T-helper 22 cell (primary cell): ENCODE measurements around the gene ACTN2.
A peak's percentile ranks its signal among the peaks of the same experiment; 100 is the strongest.

Experiments used
- DNase-seq: peaks from one replicate; pipeline ENCODE4 v3.0.0-alpha.2; 2020; ENCODE audit warnings: low read depth

ACTN2 gene

DNA sequence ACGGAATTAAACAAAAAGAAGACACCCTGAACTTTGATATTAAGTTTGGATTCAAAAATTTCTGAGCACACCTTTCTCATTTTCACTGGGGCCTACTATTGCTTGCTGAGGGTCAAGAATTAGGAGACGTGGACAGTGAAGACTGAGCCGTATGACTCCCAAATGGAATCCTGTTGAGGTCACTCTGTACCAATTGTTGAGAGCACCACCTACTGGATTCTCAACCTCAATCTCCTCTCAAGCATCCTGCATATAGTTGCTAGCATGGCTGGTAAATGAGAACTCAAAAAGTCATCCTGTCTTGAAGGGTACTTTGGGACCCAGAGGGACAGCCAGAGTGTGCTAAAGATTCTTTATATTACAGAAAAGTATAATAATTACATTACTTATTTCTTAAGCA is 88.6 kb downstream of the ACTN2 start:
- DNase-seq = no peak

DNA sequence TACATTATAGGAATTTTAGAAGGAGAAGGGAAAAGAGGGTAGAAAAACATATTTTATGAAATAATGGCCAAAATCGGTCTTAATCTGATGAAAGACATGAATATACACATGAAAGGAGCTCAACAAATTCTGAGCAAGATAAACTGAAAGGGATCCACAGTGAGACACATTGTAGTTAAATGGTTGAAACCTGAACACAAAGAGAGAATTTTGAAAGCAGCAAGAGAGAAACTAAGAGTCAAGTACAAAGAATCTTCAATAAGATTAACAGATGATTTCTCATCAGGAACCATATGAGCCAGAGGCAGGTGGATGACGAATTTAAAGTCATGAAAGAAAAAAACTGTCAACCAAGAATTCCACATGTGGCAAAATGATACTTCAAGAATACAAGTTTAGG is 93.0 kb downstream of the ACTN2 start:
- DNase-seq = no peak

DNA sequence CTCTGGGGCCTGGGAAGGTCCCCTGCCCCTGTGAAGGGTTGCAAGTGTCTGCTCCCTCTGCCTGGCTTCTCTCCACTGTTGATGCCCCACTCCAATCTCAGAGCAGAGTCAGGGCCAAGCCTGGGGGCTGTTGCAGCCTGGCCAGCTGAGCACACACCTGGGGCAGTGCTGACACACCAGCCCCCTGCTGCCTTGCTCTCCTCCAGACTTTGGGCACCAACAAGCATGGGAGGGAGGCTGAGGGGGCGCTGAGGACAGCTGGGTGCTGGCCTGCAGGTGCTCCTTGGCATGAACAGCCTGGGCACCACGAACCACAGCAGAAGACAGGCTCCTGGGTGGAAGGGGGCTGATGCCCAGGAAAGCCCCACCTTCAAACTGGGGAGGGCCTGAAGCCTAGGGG is 99.2 kb downstream of the ACTN2 start:
- no peak for DNase-seq

DNA sequence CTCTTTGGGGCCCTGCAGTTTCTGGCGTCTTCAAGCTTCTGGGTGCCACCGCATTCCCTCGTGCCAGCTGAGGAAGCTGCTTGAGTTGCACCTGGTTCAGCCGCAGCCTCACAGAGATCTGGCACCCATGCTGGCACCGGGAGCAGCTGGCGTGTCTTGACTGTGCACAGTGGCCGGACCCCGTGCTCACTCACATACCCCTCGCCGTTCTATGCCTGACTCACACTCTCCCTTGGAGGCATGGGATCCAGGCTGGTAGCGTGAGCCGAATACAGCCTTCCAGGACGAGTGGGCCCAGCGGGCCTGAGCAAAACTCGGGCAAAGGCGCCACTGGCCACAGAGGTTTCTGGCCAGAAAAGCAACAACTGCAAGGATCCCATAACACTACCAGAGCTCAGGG is 100.2 kb downstream of the ACTN2 start:
- DNase-seq = no peak

DNA sequence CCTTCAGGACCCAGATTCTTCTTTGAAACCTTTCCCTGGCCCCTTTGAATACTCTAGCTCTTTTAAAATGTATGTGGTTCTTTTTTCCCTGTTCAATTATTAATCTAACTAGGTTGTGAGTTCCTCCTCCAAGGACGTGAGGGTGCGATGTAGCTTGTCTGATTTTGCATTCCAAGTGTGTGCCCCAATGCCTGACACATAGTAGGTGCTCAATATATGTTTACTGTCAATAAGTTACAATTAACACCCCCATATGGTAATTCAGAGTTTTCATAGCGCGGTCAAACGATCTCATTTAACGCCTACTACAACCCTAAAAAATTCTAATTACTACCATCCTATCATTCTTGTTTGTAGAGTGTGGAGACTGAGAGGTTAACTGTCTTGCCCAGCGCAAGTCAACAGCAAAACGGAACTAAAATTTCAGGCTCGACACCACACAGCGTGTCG is 108.3 kb downstream of the ACTN2 start:
- no peak for DNase-seq

DNA sequence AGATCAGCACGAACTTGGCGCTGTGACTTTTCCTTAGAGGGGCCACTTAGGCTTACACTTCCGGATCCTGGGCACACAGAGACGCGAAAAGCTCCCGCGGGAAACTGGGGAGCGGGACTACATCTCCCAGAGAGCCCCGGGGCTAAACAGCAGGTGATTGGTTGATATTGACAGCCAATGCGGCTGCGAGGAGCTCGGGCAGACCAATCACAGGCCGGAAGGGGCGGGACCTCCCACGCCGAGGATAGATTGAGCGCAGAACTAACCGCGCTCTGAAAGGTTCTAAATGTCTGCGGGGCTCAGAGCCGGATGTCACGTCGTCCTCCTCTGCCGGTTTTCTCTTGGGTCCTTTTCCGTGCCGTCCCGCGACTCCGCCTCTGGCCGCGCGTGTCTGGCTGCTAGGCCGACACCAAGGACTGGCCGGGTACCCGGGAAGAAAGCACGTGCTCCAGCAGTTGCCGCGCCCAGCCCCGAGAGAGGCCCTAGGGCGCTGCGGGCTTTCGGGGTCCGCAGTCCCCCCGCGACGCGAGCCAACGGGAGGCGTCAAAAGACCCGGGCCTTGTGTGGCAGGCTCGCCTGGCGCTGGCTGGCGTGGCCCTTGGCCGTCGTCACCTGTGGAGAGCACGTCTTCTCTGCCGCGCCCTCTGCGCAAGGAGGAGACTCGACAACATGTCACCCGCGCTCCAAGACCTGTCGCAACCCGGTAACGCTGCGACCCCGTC is 108.9 kb downstream of the ACTN2 start, which contains the start of gene MTR:
Gene MTR, plus strand, starts transcription at position 258 of the 722 bp plus-strand sequence. Its CDS starts 412 bp downstream, at position 670.
- peak; percentile 92 for DNase-seq

DNA sequence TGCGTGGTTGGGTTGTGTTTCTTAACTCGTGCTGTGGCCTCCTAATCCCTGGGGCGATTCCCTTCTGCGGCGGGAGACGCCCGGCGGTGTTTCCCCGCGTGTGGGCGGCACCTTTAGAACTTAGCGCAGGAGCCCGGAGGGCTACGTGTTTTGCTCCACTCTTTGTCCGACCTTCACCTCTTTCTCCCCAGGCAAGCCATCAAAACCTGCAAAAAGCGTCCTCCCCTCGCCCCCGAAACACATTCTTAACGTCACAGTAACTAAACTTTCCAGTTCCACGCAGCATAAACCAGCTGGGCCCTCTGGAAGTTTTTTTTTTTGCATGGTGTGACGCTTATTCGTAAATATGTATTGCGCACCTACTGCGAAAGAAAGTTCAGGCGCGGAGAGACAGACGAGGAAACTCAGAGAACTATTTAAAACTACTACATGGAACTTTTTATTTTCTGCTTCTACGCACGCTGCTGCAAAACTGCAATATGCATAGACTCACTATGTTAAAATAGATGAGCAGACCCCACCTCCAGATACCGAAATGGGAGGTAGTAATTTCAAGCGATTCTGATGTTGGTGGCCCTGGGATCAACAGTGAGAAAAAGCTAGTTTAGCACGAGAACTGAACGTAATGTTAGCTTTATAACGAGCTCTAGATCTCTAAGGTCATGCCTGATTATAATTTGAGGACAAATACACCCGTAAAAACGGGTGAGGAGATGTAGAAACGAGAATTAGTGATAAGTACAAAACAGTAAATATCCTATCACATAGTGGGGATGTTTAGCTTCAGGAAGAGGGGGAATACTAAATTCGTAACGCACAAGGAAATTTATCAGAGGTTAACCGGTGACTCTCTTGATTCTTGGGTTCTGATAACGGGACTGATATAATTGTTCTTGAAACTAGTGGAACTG is 109.7 kb downstream of the ACTN2 start:
- no peak for DNase-seq

DNA sequence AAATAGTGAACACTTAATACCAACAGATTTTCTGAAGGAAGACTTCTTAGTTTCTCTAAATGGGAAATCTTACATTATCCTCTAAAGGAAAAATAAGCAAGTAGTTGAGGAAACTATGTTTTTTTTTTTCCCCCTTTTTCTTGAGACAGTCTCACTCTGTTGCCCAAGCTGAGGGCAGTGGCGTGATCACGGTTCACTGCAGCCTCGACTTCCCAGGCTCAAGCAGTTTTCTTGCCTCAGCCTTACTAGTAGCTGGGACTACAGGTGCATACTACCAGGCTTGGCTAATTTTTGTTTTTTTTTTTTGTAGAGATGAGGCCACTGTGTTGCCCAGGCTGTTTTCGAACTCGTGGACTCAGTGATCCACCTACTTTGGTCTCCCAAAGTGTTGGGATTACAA is 112.7 kb downstream of the ACTN2 start:
- DNase-seq = no peak

DNA sequence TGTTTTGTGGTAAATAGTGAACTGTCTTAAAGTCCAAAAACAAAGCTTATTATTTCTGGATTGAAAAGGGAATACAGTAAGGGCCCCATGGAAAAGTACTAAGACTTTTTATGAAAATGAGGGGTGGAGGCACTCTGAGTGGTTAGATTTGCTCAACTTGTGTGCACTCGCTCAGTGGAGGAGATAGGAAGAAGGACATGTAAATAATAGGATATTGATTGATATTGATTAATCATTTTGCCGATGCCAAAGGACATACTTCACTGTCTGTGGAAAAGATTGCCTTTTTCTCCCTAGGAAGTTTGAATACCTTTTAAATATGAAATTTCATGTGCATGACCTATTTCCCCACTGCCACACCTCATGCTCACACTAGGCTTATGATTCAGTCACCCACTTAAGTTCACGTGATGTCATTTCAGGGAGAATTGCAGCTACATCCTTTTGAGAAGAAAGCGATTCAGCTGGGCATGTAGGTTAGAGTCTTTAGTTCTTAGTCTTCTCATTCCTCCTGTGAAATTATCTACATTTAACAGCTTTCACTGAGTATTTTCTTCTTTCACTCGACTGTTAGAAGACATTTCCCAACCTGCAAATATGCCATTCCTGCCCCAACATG is 113.8 kb downstream of the ACTN2 start:
- DNase-seq = no peak

DNA sequence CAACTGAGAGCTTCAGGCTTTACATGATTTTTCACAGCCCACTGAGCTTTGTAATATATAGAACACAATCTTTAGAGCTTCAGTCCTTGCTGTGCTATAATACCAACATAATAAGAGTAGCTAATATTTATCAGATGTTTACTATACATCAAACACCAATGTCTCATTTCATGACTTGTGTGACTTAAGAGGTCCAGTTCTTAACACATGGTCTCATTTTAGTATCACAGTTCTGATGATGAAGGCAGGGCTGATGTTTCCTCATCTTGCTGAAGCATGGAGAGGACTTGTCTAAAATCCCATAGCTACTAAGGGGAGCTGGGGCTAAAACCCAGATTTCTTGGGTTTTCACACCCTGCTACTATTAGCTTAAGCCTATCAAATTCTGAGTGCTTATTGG is 114.3 kb downstream of the ACTN2 start:
- DNase-seq = no peak

DNA sequence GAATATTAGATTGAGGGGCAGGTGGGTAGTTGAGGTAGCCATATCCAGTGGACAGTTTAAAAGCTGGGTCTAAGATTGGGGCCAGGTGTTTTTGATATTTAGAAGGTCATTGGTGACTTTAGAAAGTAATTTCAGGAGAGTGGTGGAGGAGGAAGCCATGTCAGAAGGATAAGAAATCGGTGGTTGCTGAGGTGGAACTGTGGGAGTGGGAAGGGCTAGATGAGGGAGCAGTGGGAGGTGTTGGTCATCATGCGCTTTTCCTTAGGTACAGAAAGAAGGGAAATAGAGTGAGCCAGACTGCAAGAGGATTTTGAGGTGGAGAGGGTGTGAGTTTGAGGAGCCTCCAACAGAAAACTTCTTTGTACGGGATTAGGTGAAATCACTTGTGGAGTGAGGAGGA is 116.0 kb downstream of the ACTN2 start:
- no peak for DNase-seq

DNA sequence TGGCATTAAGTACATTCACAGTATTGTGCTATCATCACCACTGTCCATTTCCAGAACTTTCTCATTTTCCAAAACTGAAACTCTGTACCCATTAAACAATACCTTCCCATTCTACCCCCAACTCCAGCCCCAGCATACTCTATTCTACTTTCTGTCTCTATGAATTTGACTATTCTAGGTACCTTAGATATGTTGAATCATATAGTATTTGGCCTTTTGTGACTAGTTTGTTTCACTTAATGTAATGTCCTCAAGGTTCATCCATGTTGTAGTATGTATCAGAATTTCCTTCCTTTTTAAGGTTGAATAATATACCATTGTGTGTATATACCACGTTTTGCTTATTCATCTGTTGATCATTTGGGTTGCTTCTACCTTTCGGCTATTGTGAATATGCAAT is 120.3 kb downstream of the ACTN2 start:
- DNase-seq = no peak

DNA sequence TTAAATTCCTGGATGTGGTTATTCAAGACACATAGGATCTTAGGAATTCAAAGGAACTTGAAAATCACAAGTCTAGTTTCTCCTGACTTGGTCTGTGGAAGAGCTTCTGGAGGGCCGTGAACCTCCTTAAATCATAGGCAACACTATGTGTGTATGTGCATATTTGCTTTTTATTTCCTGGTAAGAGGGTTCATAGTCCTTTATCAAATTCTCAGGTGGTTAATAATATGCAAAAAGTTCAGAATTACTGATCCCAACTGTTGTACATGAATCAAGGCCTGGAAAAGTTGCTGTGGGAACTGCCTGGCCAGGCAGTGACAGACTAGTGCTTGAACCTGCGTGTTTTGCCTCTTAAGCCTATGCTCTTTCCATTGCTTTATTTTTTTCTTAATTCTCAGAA is 121.7 kb downstream of the ACTN2 start:
- DNase-seq = no peak

DNA sequence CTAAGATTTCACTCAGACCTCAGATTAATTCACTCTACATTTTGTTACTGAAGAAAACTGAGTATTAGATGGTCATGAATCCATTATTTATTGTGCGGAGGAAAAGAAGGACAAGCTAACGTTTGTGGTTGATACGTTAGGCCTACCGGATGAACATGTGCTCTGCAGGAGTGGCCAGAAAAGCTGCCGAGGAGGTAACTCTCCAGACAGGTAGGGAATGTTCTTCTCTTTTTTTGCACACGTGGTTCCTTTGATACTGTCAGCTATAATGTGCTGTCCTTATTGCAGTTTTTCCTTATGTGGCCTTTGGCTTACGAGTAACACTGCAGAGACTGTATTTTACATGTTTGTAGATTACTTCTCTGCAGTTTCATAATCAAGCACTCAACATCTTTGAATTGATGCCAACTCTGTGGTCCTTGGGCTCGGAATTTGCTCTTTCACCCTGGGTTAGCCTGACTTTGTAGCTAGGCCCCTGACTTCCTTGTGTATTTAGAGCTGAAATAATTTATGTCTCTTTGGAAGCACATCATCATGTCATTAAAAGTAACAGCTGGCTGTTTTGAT is 122.3 kb downstream of the ACTN2 start:
- no peak for DNase-seq

DNA sequence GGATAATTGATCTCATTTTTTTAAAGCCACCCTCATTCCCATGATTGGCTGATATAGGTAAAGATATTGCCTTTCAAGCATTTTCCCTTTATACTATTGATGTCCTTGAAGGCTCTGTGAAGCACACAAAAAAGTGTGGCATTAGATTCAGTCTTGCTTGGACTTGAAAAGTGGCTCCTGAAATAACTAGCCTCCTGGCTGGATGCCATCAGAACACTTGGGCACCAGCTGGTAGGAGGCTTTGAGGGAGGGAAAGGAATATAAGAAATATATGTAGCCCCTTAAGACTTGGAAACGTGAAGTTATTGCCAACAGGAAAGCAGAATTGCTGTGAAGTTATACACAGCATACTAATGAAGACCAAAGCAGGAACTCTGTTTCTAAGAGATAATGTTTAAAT is 122.8 kb downstream of the ACTN2 start:
- no peak for DNase-seq

DNA sequence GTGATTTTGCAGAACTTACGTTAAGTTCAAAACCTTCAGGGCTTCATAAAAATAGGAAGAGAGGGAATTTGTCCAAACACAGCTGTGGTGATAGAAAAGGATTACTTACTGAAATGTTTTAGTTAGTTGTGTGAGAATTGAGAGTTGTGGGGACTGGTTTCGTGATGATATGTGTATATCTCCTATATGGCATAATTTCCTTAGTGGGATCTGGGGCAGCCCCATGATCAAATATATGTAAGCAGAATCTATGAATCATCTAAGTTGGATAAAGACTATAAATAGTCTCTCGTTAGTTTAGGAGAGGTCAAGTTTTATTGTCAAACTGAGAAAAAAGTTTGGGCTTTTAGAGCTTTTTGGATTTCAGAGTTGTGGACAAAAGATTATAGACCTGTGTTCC is 123.7 kb downstream of the ACTN2 start:
- no peak for DNase-seq

DNA sequence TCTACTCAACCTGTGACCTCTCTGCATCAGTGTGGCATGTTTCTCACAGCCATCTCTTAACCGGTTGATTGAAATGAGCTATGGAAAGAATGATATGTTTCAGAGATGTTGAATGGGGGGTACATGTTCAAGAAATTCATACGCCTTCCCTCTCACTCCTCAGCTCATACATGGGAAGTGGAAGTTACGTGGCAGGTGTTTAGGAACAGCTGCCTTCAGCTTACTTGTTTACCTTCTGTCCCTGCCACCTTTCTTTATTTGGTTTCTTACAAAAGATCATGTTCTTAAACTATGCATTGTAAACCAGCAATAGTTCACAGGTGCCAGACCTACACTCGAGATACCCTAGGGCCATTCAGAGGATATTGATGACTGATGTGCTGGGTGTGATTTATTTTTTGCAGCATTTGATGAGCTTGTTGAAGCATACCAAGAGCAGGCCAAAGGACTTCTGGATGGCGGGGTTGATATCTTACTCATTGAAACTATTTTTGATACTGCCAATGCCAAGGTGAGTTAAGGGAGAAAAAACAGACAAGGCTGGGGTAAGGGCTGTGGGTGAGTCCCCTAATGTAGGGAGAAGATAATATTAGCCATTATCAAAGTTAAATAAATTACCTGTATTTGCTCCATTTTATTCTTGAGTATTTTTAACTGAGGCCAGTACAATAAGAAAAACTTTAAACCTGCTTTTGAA is 126.2 kb downstream of the ACTN2 start:
- no peak for DNase-seq
